Stimulated activated CD8-positive, alpha-beta memory T cell treated with anti-CD3 and anti-CD28 coated beads, Interleukin-7, amount 100 ng/mL, for 1 hour (primary cell): ENCODE measurements around the gene FAM24A.
"Not testable (repeated sequence)": the region's sequence is repeated elsewhere in the genome, so short reads cannot be mapped to it uniquely, and the experiment has no call there.

Experiments used
- DNase-seq, 2 donors: peaks; one replicate each; pipeline ENCODE4 v3.0.0-alpha.2; 2020; ENCODE audit warnings: low read depth in 2 of 2

Gene FAM24A

GRCh38 chr10:122910310-122910709, at the start of gene FAM24A:
FAM24A (plus strand) TSS chr10:122910610; CDS start chr10:122911635, 1,025 bp downstream.
- no peak for DNase-seq

- DNase-seq, result no peak
Observed at GRCh38 chr10:122861711-122862161, 48.7 kb upstream of the FAM24A start.

- DNase-seq, result no peak
Observed at GRCh38 chr10:122863216-122864193, 46.9 kb upstream of the FAM24A start.

GRCh38 chr10:122864194-122864592, 46.2 kb upstream of the FAM24A start:
- no peak for DNase-seq

- no peak for DNase-seq
Observed at GRCh38 chr10:122864901-122865300, 45.5 kb upstream of the FAM24A start.

- DNase-seq, result not testable (repeated sequence)
Observed at GRCh38 chr10:122866757-122867482, 43.5 kb upstream of the FAM24A start.

GRCh38 chr10:122868768-122869167, 41.6 kb upstream of the FAM24A start:
- not testable (repeated sequence) for DNase-seq

- not testable (repeated sequence) for DNase-seq
Observed at GRCh38 chr10:122871947-122872346, 38.5 kb upstream of the FAM24A start.

- no peak for DNase-seq
Observed at GRCh38 chr10:122875843-122876466, 34.5 kb upstream of the FAM24A start.

GRCh38 chr10:122876467-122876855, 33.9 kb upstream of the FAM24A start:
- DNase-seq, result no peak

- DNase-seq, result no peak
Observed at GRCh38 chr10:122877264-122877663, 33.1 kb upstream of the FAM24A start.

GRCh38 chr10:122878799-122879338, 31.5 kb upstream of the FAM24A start:
- DNase-seq, result no peak

- DNase-seq, result peak; percentile 80 to 90
Observed at GRCh38 chr10:122879339-122880273, 30.8 kb upstream of the FAM24A start, which contains the start of gene FAM24B. FAM24B (minus strand) TSS chr10:122879581; CDS start chr10:122850515, 29,066 bp downstream.

GRCh38 chr10:122882766-122883165, 27.6 kb upstream of the FAM24A start:
- DNase-seq, result no peak

- no peak for DNase-seq
Observed at GRCh38 chr10:122884166-122884565, 26.2 kb upstream of the FAM24A start.

- DNase-seq, result no peak
Observed at GRCh38 chr10:122894261-122894944, 16.0 kb upstream of the FAM24A start.

GRCh38 chr10:122903861-122904260, 6.5 kb upstream of the FAM24A start:
- DNase-seq, result not testable (repeated sequence)

GRCh38 chr10:122911889-122912484, 1.6 kb downstream of the FAM24A start:
- DNase-seq, result peak in 1 of 2 donors; percentile 16

GRCh38 chr10:122915700-122916099, 5.3 kb downstream of the FAM24A start:
- DNase-seq, result no peak
